Measurements from ENCODE around the gene C1orf226.

Gene C1orf226

GRCh38 chr1:162384601-162385279 lies 3.2 kb downstream of the C1orf226 start:
- DNase-seq (ENCODE audit: low spot score), result no peak

DNA sequence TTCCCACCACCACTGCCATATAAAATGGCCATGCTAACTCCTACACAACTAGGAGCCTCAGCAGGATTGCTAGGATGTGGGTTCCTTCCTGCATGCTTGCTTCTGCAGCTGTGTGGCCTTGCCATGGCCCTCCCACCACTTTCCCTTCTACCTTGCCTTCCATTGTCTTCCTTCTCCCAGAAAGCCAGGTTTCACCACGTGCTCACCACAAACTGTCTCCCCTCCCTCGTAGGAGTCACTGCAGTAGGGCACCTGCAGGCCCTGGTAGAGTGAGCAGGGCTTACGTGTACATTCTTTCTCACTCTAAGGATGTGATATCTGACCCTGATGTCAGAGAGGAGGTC lies 3.7 kb downstream of the C1orf226 start:
- DNase-seq (ENCODE audit: low spot score), result no peak

DNA sequence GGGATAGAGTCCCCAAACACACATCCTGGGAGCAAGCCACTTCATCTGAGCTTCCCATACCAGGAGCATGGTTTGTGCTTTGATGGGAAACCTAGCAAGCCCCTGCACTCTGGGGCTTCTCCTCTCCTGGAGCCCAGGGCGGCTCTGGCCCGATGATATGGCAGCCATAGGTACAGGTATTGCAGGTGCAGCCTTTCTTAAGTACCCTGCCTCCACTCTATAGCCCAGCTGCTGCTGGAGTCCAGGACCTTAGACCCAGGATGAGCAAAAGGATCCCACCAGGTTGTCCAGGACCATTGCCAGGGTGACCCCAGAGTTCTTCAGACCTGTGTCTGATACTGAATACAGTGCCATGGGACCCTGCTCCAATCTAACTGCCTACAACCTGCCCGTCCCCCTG lies 4.2 kb downstream of the C1orf226 start:
- no peak for DNase-seq (ENCODE audit: low spot score)

DNA sequence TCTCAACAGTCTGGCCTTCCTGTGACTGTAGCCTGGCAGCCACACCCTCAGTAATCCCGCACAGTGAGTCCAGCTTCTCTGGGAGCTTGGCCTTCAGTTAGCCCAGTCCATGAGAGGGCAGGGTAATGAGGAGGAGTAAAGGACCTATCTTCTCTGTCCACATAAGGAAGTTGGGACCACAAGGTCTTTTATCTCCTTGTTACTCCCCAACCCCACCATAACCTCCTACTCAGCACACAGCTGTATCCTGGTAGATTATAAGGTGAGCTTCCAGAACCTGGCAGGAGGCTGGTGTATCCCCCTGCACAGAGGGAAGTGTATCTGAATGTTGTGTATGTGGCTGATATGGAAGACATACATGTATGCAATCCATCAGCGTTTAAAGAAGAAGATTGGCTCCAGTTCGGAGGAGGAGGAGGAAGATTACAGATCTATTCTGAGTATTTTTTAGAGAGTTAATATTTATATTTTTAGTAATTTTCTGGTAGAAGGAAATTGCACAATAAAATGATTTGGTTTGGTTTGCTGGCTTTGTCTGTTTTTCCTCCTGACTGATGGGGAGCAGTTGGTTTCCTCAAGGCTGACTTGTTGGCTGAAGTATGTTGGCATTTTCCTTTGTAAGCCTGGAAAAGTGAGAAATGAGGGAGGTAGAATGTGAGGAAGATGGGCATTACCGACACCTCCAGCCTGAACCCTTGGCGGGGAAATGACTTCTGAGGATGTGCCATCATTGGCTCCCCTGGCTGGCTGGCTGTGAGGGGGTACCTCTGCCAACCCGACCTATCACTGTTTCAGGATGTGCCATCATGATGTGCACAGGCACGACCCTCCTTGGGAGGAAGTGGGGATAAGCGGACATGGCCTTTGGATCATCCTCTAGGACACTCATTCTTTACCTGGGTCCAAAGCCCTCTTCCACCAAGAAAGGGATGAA lies 5.0 kb downstream of the C1orf226 start:
- DNase-seq (ENCODE audit: low spot score), result no peak

GRCh38 chr1:162387226-162388082 lies 5.9 kb downstream of the C1orf226 start:
- DNase-seq (ENCODE audit: low spot score), result no peak

DNA sequence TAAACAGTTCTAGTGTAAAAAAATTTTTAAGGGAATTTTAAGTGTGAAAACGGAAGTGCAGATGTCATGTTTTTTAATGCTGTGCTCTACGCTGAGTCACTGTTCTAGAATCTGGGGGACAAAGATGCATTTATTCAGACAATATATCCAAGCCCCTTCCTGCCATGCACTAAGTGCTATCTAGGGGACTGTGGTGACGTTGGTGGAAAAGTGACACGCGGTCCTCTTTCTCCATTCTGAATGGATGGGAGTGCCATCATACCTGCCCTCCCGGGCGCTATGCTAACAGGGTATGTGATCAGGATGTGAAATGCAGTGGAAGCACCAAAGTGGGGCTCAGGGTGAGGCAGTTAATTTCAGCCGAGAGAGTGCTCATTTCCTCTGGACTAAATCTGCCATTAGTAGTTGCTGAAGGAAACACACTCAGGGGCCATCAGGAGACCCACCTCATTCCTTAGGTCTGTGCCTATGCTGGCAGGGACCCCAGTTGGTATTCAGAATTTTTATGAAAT lies 6.6 kb downstream of the C1orf226 start:
- DNase-seq (ENCODE audit: low spot score), result no peak

DNA sequence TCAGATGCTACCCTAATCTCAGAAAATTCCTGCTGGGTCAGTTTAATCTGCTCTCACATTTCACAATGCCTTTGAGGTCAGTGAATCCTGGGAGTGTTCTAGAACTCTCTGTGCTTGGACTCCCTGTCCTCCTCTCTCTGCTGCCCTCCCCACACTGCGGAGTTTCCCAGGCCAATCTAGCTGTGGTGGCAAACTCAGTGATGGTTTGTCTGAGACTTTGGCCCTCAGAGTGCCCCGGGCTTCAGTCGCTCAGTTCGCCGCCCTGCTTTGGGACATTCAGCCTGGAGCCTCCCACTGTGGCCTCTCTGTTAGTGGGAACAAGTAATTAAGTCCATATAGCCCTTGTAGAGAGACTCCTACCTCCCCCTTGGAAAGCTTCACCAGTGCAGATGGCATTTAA lies 7.1 kb downstream of the C1orf226 start:
- no peak for DNase-seq (ENCODE audit: low spot score)

GRCh38 chr1:162389021-162389818 lies 7.7 kb downstream of the C1orf226 start:
- DNase-seq (ENCODE audit: low spot score), result no peak

DNA sequence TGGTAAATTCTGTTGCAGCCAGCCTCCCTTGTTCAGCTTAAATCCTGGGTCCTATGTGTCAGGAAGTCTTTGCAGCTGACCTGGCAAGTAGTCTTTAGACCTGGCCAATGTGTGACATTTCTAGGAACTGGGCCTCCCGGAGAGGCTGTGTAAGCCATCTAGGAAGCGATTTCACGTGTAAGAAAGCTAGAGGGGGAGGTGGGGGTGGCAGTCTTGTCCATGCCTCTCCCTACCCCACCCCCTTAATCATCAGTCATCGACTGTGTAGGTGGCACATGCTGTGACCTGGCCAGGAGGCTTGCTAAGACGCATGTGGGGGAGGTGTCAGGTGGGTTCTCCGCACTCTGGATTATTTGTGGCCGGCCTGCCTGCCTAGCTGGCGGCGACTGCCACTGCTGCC lies 8.4 kb downstream of the C1orf226 start:
- DNase-seq (ENCODE audit: low spot score), result no peak

DNA sequence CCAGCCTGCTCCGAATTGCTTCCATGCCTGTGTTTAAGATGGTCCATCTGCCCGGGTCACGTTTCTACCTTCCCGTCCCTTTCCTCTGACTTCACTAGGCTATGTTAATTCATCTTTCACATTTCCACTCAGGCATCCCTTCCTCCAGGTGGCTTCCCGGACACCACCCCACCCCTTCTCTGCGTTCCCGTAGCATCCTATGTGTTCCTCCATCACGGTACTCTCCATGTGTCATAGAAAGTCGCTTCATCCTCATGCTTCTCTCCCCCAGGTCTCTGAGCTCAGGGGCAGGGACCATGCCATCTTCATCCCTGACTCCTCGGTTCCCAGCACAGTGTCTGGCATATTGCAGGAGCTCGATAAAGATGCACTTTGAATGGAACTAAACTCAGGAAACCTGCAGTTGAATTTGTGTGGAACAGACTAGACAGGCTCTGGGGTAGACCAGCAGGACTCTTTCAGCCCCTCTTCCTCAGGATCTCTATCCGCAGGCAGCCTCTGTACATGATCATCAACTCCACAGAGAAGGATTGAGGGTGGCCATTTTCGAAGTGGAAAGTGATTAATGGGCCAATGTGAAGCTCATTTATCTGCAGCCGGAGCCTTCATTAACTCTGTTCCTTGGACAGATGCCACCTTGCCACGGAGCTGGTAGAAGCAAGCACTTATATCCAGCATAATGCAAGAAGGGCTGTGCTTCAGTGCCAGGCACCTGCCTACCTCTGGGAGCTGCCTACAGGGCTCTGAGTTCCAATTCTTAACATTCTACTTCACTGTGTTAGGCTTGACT lies 9.1 kb downstream of the C1orf226 start:
- DNase-seq (ENCODE audit: low spot score), result no peak

GRCh38 chr1:162391790-162392563 lies 10.4 kb downstream of the C1orf226 start:
- DNase-seq (ENCODE audit: low spot score), result peak; percentile 58

GRCh38 chr1:162396201-162396906 lies 14.8 kb downstream of the C1orf226 start:
- no peak for DNase-seq (ENCODE audit: low spot score)

DNA sequence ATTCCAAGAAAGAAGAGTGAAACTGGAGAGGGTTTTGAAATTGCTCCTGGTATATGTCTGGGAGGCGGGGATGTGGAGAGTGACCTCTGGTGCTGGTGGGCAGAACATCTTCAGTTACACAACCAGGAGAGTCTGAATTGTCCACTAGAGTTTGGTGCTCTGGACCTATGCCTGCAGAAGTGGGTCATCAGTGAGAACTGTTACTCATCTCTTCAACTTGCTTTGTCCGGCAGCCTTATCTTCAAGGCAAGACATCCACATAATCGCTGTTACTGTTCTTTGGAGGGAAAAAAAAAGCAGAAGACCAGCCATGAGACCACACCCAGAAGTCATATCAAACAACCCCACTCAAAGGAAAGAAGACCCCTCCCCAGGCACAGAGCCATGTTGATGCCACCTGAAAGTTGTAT lies 15.5 kb downstream of the C1orf226 start:
- DNase-seq (ENCODE audit: low spot score), result no peak

DNA sequence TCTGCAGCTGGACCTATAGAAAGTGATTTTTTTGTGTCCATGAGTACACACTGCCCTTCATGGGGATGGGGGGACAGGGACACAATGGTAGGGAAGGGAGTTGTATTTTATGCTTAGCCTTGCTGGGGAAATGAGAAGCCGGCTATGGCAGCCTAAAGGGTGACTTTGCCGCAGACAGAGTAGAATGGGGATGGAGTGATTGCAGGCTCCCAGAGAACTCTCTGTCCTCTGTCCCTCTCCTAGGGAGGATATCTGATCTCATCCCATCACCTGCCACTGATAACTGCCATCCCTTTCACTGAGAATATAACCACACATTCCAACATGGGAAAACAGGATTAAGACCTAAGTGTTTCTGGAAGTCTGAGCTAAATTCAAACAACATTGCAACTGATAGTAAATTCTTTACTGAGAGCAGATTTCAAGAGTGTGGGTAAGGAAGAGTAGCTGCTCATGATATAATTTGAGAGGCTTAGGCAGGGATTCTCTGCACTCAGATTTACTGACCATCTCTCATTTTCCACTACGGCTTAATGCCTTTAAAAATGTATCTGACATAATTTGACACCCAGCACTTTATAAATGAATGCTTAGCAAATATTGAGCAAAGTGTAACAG lies 16.5 kb downstream of the C1orf226 start:
- DNase-seq (ENCODE audit: low spot score), result no peak

DNA sequence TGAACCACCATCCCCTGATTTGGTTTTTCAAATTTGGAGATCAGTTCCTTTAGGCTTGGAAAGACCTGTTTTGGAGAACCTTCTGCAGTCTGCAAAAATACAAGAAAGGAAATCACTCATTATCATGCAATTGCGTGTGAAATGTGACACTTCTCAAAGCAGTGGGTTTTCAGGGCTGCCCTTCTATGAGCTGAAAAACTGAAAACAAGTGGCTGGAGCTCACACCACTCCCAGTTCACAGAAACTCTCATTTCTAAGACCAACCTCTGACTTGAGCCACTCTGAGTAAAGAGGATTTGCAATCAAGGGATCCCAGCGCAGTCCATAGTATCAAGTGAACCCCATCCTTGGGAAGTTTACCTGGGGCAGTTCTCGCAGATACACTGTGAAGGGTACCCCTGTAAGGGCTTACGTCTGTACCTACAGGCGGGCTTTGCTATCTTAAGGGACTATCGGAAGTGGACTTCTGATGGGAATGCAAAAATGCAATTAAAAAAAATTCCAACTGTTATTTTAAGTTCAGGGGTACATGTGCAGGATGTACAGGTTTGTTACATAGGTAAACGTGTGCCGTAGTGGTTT lies 17.6 kb downstream of the C1orf226 start:
- DNase-seq (ENCODE audit: low spot score), result no peak

DNA sequence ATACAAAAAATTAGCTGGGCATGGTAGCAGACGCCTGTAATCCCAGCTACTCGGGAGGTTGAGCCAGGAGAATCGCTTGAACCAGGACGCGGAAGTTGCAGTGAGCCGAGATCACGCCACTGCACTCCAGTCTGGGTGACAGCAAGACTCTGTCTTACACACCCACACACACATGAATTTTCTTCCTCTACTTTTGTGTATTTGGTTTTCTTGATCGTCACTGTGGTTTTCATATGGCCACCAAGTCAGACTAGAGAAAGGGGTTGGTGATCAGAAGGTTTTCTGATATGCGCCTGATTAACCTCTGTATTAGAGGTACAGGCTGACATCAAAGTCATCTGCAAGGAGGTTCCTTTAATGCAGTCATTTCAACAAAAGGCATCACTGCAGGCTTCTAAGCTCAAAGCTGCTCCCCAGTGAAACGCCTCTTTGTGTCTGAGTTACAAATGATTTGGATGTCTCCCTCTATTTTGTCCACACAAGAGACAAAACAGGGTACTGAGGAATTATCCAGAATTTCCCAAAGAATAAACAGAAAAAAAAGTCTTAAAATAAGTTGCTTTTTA lies 19.3 kb downstream of the C1orf226 start:
- no peak for DNase-seq (ENCODE audit: low spot score)

DNA sequence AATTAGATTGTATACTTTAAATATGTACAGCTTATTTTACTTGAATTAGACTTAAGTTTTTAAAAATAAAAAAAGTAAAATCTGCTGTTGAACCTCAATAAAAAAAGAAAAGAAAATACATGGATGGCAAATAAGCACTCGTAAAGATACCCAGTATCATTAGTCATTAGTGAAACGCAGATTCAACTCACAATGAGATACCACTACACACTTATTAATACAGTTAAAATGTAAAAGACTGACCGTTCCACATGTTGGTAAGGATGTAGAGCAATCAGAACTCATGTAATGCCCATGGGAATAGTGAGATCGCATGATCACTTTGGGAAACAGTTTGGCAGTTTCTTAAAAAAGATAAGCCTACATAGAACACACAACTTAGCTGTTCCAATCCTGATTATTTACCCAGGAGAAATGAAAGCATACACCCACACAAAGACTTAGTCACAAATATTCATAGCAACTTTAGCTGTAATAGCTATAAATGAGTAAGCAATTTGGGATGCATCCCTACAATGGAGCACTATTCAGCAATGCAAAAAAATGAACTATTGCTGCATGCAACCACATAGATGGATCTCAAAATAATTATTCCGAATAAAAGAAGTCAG lies 23.1 kb downstream of the C1orf226 start:
- no peak for DNase-seq (ENCODE audit: low spot score)
